ENCODE data around the gene NUP107.

- TF ChIP-seq CTCF (IDR thresholded peaks at IDR 0.05) = no peak
- no peak for TF ChIP-seq POLR2A (IDR thresholded peaks at IDR 0.05)
- TF ChIP-seq EP300 (IDR thresholded peaks at IDR 0.05) = no peak
Observed at GRCh38 chr12:68792952-68793351, 106.2 kb downstream of the NUP107 start.

Data from sigmoid colon (tissue), 4 donors.